NCI-H526 treated with DMSO at 0.1 percent for 48 hours (cell line): ENCODE results near the gene FBXL13.
"Not testable (repeated sequence)": the region's sequence is repeated elsewhere in the genome, so short reads cannot be mapped to it uniquely, and the experiment has no call there.

Source experiments
- DNase-seq: peaks from one replicate; lab custom pipeline; 2025; lab: John Stamatoyannopoulos, UW

FBXL13 gene

GRCh38 chr7:102856036-102856435 is 218.6 kb downstream of the FBXL13 start:
- no peak for DNase-seq

DNA sequence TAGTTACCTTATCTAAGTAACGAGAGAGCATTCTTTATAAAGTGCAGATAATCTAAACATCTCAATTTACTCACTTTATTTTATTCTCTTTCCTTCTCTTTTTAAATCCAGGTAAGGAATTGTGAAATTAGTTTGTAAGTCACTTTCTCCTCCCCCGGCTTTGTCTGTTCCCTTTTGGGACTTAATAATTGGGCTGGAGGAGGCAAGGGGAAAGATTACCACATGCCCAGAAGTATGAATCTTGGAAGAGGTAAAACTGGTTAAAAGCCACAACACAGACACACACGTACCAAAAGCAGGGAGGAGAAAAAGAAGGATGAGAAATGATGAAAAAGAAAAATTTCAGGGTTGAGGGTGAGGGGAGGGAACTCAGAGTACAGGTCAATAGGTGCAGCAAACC is 225.1 kb downstream of the FBXL13 start:
- no peak for DNase-seq

DNA sequence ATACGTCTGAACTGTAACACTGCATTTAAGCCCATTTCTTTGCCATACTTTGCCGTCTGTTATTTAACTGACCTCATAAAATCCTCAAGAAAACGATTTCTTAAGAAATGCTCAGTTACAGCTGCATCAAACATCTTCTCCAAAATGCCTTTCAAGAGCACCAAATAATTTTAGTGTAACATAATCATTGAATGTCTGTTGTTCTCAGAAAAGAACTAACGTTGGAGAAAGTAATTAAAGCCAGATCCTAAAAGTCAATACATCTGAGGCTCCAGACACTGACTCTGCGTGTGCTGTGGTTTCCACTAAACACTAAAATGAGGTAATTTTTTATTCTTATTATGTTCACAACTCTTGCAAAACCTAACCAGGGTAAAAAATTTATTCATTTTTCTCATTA is 225.5 kb downstream of the FBXL13 start:
- DNase-seq, result no peak

GRCh38 chr7:102845346-102845745 is 229.2 kb downstream of the FBXL13 start:
- DNase-seq, result no peak

GRCh38 chr7:102843850-102844249 is 230.7 kb downstream of the FBXL13 start:
- DNase-seq, result no peak

DNA sequence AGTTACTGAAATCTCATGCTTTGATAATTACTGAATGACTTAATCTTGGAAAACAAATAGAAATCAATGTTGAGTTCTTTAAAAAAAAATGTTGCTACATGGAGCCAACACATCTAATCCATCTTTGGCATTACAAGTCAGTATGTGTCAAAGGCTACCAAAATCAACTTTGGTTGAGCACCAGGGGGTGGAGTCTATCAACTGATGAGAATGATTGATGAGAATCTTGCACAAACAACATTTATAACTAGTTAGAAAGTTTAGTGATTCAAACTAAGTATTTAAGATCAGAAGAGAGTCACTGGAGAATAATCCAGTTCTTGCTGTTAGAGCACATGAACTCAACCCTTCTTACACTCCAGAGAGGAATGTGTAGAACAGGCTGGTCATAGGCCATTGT is 232.3 kb downstream of the FBXL13 start:
- DNase-seq, result no peak

- DNase-seq, result no peak
Observed at GRCh38 chr7:102841290-102841689, 233.3 kb downstream of the FBXL13 start.

DNA sequence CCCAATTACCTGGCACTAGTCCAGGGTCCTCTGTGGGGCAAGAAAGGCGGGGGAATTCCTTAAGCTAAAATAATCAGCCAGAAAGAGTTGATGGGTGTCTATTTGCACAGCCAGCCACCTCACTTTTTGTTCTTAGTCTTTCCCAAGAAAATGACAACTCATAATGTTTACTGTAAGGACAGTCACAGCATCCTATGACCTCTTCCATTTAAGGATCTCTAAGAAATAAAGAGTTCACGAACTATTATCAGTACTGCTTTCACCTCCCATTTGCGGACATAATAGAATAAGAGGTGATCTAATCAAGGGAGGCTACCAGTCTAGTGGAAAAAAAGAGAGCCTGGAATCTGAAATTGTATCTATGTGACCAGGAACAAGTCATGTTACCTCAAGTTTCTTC is 234.2 kb downstream of the FBXL13 start:
- DNase-seq, result no peak

- not testable (repeated sequence) for DNase-seq
Observed at GRCh38 chr7:102838572-102839101, 236.0 kb downstream of the FBXL13 start.

DNA sequence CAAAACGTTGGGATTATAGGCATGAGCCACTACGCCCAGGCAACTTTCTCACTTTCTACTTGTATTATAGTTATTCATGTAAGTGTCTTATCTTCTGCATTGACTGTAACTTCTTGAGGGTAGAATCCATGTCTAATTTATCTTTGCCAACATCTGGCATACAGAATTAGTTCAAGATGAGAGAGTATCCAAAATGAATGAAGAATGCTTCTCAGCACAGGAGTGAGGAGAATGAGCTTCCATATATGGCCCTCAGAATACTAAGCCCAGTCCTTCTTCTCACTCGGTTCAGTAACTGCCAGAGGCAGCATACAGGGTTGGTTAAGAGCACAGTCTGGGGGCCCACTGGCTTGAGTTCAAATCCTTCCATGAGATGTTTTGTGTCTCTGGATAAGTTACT is 236.8 kb downstream of the FBXL13 start:
- no peak for DNase-seq

GRCh38 chr7:102836977-102837376 is 237.6 kb downstream of the FBXL13 start:
- DNase-seq, result no peak

DNA sequence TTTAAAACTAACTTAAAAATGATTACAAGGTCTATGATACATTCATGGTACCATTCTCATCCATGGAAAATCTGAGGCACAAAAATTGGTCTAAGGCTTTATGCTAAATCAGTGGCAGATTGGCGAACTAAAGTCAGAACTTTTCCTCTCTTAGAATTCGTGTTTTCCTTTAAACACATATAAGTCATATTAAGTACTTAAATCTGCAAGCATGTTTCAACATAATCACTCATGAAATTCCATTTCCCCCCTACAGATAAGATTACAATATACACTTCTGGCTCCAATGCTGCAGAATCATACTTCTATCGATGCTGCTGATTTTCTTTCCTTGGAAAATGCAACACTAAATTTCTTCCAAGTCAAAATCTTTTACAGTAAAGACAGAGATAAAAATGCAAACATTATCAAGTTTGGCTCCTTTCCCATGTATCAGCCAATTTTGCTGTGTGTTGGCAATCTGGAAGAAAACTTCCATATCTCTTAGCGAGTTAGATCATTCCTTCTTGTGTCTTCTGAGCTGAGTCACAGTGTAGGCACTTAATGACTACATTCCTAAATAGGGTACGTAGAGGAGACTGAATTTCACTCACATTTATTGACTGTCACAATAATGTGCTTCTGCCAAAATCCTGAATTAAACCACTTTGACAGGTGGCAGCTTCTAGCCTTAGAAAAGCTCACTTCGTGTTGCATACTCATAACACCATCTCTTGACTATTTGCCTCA is 238.2 kb downstream of the FBXL13 start:
- no peak for DNase-seq

- DNase-seq, result no peak
Observed at GRCh38 chr7:102834999-102835398, 239.6 kb downstream of the FBXL13 start.

- no peak for DNase-seq
Observed at GRCh38 chr7:102834466-102834865, 240.1 kb downstream of the FBXL13 start.

DNA sequence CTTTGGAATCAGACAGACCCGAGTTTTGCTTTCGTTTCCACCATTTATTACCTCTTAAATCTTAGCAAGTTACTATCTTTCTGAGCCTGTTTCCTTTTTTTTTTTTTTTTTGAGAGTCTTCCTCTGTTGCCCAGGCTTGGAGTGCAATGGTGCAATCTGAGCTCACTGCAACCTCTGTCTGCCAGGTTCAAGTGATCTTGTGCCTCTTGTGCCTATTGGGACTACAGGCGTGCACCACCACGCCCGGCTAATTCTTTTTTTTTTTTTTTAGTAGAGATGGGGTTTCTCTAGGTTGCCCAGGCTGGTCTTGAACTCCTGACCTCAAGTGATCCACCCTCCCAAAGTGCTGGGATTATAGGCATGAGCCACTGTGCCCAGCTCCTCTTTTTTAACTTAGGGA is 241.3 kb downstream of the FBXL13 start:
- no peak for DNase-seq

GRCh38 chr7:102832674-102833073 is 241.9 kb downstream of the FBXL13 start:
- DNase-seq, result no peak

DNA sequence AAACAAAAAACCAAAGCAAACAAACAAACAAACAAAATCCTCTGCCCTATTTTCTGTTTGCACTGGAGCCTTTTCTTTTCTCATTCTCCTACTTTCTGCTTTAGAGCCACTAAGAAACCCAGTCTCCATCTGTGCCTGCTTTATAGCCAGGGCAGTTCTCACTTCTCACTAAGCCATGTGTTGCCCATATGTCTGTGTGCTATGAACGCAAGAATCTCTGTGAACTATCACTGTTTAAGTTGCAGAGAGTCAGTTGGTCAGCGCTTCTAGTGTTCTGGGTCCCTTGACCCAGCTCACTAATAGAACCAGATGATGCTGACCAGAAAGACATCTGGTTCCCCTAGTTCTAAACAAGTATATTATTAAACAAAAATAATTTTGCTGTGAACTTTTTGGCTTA is 244.4 kb downstream of the FBXL13 start:
- DNase-seq, result no peak

DNA sequence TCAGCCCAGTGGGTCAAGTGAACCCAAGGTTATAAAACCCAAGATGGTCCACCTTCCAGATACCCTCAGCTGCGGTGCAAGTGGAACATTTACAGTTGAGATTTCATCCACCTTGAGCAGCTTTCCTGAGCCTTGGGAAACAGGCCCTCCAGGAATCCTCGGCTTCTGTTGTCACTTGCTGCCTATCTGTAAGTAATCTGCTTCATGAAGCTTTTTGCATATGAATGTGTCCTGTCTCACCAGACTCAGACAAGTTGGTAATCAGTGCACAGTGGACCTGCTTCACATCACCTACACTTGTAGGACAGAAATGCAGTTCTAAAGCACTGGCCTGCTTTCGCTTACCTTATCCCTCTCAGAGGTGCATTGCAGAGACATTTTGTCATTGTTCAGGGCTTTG is 245.5 kb downstream of the FBXL13 start:
- no peak for DNase-seq

GRCh38 chr7:102828286-102828685 is 246.3 kb downstream of the FBXL13 start:
- DNase-seq, result no peak

DNA sequence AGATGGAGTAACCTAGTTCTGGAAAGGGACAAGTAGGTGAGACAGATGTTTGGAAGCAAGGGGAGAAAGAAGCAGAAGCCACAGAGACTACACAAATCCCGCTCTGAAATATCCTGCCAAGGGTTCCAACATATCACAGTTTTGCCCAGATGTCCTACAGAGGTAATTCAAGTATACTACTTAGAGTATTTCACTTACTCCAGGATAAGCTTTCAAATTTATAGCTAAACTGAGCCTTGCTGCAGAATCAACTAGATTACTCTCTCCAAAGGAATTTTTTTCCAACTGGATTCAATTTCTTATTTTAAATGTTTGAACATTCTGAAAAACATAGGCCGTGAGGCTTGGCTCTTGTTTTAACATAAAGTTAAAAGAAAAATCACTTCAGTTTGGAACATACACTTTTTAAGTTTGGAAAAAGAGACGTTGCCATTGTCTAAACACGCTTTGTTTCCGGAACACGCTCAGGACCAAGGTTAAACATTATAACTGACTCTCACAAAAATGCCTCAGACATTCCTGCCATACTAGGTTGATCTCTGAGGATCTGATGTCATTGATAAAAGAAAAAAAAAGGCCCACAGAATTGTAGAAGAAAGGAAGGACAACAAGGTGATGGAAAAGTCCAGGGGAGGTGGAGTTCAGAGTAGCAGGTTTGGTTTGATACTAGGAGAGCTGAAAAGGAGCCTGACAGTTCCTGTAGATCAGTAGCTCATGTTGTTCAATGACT is 251.0 kb downstream of the FBXL13 start:
- no peak for DNase-seq

- DNase-seq, result no peak
Observed at GRCh38 chr7:102821994-102822747, 252.4 kb downstream of the FBXL13 start.

GRCh38 chr7:102819151-102819550 is 255.4 kb downstream of the FBXL13 start:
- no peak for DNase-seq
